Measurements from ENCODE around the gene CCDC175.

GRCh38 chr14:59483363-59483762, 93.2 kb downstream of the CCDC175 start:
- TF ChIP-seq YY1 (IDR thresholded peaks at IDR 0.05): no peak
- TF ChIP-seq CTCF (IDR thresholded peaks at IDR 0.05; ENCODE audit: low read depth, low read length, missing input control): no peak
- TF ChIP-seq NR2F2 (IDR thresholded peaks at IDR 0.05): no peak
- TF ChIP-seq RAD21 (IDR thresholded peaks at IDR 0.05): no peak
- TF ChIP-seq MAX (IDR thresholded peaks at IDR 0.05): no peak
- no peak for TF ChIP-seq JUND (IDR thresholded peaks at IDR 0.05)
- no peak for TF ChIP-seq HNF4G (IDR thresholded peaks at IDR 0.05)
- TF ChIP-seq, protein P1, sequence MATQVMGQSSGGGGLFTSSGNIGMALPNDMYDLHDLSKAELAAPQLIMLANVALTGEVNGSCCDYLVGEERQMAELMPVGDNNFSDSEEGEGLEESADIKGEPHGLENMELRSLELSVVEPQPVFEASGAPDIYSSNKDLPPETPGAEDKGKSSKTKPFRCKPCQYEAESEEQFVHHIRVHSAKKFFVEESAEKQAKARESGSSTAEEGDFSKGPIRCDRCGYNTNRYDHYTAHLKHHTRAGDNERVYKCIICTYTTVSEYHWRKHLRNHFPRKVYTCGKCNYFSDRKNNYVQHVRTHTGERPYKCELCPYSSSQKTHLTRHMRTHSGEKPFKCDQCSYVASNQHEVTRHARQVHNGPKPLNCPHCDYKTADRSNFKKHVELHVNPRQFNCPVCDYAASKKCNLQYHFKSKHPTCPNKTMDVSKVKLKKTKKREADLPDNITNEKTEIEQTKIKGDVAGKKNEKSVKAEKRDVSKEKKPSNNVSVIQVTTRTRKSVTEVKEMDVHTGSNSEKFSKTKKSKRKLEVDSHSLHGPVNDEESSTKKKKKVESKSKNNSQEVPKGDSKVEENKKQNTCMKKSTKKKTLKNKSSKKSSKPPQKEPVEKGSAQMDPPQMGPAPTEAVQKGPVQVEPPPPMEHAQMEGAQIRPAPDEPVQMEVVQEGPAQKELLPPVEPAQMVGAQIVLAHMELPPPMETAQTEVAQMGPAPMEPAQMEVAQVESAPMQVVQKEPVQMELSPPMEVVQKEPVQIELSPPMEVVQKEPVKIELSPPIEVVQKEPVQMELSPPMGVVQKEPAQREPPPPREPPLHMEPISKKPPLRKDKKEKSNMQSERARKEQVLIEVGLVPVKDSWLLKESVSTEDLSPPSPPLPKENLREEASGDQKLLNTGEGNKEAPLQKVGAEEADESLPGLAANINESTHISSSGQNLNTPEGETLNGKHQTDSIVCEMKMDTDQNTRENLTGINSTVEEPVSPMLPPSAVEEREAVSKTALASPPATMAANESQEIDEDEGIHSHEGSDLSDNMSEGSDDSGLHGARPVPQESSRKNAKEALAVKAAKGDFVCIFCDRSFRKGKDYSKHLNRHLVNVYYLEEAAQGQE (IDR thresholded peaks at IDR 0.05): no peak
- TF ChIP-seq, protein P2, sequence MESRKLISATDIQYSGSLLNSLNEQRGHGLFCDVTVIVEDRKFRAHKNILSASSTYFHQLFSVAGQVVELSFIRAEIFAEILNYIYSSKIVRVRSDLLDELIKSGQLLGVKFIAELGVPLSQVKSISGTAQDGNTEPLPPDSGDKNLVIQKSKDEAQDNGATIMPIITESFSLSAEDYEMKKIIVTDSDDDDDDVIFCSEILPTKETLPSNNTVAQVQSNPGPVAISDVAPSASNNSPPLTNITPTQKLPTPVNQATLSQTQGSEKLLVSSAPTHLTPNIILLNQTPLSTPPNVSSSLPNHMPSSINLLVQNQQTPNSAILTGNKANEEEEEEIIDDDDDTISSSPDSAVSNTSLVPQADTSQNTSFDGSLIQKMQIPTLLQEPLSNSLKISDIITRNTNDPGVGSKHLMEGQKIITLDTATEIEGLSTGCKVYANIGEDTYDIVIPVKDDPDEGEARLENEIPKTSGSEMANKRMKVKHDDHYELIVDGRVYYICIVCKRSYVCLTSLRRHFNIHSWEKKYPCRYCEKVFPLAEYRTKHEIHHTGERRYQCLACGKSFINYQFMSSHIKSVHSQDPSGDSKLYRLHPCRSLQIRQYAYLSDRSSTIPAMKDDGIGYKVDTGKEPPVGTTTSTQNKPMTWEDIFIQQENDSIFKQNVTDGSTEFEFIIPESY (IDR thresholded peaks at IDR 0.05): no peak
- no peak for TF ChIP-seq TAF1 (conservative IDR thresholded peaks at IDR 0.05)
- TF ChIP-seq ATF3 (IDR thresholded peaks at IDR 0.05): no peak
- TF ChIP-seq SP1 (IDR thresholded peaks at IDR 0.05): no peak
